ENCODE results near the gene GPX4. TPM values are rescaled to one million over a fixed set of nuclear protein-coding genes. Genes with fewer than 3 reads are reported as not detected.

Gene GPX4
- total RNA-seq, 1 experiment from 2014 or later, result 355 TPM

DNA sequence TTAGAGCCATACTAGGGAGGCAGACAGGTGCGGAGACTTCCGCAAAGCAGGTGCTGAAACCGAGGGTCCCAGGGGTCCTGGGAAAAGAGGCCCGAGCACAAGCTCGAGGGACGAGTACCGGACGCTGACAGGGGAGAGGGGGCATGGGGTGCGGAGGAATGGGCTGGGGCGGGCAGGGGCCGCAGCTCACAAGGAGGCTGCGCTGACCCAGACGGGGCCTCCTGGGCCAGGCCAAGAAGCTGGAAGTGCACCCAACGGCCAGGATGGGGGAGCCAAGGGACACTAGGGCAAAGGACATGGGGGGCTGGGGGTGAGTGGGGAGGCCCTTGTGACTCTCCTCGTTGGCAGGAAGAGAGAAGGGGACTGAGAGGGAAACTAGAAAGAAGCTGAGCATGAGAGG lies 10.5 kb upstream of the GPX4 start:
- DNase-seq, result no peak
- no peaks in the 10 kb centered on the region for H3K27me3 Mint-ChIP-seq (ENCODE audit: low read depth)
- H3K9ac ChIP-seq (ENCODE audit: extremely low read depth, insufficient read length, low read length), result no peak overlapping the region
- no peak overlapping the region for H4K8ac ChIP-seq (replicated peaks; ENCODE audit: insufficient read length, low read depth, low read length)
- H4K20me1 ChIP-seq (ENCODE audit: control insufficient read depth, insufficient read depth, insufficient read length), result no peaks in the 10 kb centered on the region
- H3K9me3 ChIP-seq (ENCODE audit: control insufficient read depth, low read depth, low read length), result no peaks in the 10 kb centered on the region
- H3K4me3 Mint-ChIP-seq, result peak overlapping the region; percentile 91 to 92
- H3K27ac ChIP-seq (ENCODE audit: insufficient read length, low read depth, low read length), result no peak overlapping the region
- H3K4me2 ChIP-seq (ENCODE audit: insufficient read depth, insufficient read length, low read length), result no peak overlapping the region
- H3K23me2 ChIP-seq (ENCODE audit: insufficient read length, low read depth, low read length, poor library complexity, severe bottlenecking), result peaks cover 7% of the 10 kb centered on the region
- no peak overlapping the region for H4K91ac ChIP-seq (ENCODE audit: insufficient read length, low read depth, low read length)
- H2AK5ac ChIP-seq (ENCODE audit: insufficient read length, low read length), result no peak overlapping the region
- H3K23ac ChIP-seq (ENCODE audit: insufficient read length, low read depth, low read length), result no peak overlapping the region
- no peak overlapping the region for H2BK20ac ChIP-seq (ENCODE audit: low read depth, low read length, poor library complexity, severe bottlenecking)
- H3K18ac ChIP-seq (ENCODE audit: insufficient read length, low read depth, low read length), result no peak overlapping the region
- no peak overlapping the region for H3K4ac ChIP-seq (ENCODE audit: low read depth, low read length)
- H3K4me1 Mint-ChIP-seq, result peaks cover 6 to 22% of the 10 kb centered on the region in 2 experiments
- no peaks in the 10 kb centered on the region; the same call in 1 of the 2 replicates for H3K4me1 ChIP-seq (ENCODE audit: insufficient read depth, low read length)
- H2BK12ac ChIP-seq (ENCODE audit: insufficient read length, low read depth, low read length), result no peak overlapping the region
- no peak overlapping the region for H3T11ph ChIP-seq (ENCODE audit: low read length)
- H2BK120ac ChIP-seq (ENCODE audit: low read depth, low read length, poor library complexity, severe bottlenecking), result no peak overlapping the region
- TF ChIP-seq, protein P1, sequence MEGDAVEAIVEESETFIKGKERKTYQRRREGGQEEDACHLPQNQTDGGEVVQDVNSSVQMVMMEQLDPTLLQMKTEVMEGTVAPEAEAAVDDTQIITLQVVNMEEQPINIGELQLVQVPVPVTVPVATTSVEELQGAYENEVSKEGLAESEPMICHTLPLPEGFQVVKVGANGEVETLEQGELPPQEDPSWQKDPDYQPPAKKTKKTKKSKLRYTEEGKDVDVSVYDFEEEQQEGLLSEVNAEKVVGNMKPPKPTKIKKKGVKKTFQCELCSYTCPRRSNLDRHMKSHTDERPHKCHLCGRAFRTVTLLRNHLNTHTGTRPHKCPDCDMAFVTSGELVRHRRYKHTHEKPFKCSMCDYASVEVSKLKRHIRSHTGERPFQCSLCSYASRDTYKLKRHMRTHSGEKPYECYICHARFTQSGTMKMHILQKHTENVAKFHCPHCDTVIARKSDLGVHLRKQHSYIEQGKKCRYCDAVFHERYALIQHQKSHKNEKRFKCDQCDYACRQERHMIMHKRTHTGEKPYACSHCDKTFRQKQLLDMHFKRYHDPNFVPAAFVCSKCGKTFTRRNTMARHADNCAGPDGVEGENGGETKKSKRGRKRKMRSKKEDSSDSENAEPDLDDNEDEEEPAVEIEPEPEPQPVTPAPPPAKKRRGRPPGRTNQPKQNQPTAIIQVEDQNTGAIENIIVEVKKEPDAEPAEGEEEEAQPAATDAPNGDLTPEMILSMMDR (conservative IDR thresholded peaks at IDR 0.05), result no peak
- H3K79me1 ChIP-seq (ENCODE audit: insufficient read depth, low read depth, low read length, poor library complexity, severe bottlenecking), result peaks cover 11% of the 10 kb centered on the region
- no peak overlapping the region for H2AFZ ChIP-seq (ENCODE audit: low read length)
- no CpG with 5 or more reads among the region's 15 CpGs for WGBS (ENCODE audit: extremely low coverage, insufficient read length, low lambda C conversion rate)
- H3K79me2 ChIP-seq (ENCODE audit: insufficient read depth, low read length), result peaks cover 12% of the 10 kb centered on the region; the same call in 1 of the 2 replicates
- peaks cover 6 to 36% (median 28%) of the 10 kb centered on the region in 3 experiments; a peak in 6 of 7 replicates for H3K36me3 Mint-ChIP-seq (ENCODE audit: insufficient read depth in 1 of 3, low read depth in 3 of 3)
- H3K14ac ChIP-seq (ENCODE audit: insufficient read depth, low read length), result no peak overlapping the region
- no peak overlapping the region for H3K56ac ChIP-seq (ENCODE audit: insufficient read length, low read depth, low read length)
- no peaks in the 10 kb centered on the region for H3K27me3 ChIP-seq (ENCODE audit: insufficient read depth, low read length)
- no peak overlapping the region for H2BK15ac ChIP-seq (ENCODE audit: low read depth, low read length)
- peaks cover 0 to 2% of the 10 kb centered on the region in 2 experiments; a peak in 1 of 5 replicates for H3K9me3 Mint-ChIP-seq
- no peak overlapping the region for H2BK5ac ChIP-seq (ENCODE audit: insufficient read length, low read length)
- no peak overlapping the region for H3K27ac Mint-ChIP-seq
- no peak overlapping the region for H4K5ac ChIP-seq (ENCODE audit: insufficient read length, low read depth, low read length)
